Measurements from ENCODE around the gene NOPCHAP1.
"Not testable (repeated sequence)": the region's sequence is repeated elsewhere in the genome, so short reads cannot be mapped to it uniquely, and the experiment has no call there.

The NOPCHAP1 gene

DNA sequence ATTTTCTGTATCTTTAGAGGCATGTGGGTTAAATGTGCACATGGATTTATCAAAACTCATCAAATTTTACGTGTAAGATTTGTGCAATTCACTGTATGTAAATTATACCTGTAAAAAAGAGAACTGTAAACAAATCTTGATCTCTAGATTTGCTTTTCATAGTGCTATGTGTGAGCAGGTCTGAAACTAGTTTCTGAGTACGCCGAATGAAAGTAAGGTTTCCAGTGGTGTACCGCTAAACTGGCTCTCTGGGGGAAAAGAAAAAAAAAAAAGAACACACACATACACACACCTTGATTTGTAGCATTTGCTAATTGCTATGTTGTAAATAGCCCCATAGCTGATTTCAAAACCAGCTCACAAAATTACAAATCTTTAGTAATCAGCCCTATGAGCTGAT lies 19.4 kb upstream of the NOPCHAP1 start:
- DNase-seq = no peak

DNA sequence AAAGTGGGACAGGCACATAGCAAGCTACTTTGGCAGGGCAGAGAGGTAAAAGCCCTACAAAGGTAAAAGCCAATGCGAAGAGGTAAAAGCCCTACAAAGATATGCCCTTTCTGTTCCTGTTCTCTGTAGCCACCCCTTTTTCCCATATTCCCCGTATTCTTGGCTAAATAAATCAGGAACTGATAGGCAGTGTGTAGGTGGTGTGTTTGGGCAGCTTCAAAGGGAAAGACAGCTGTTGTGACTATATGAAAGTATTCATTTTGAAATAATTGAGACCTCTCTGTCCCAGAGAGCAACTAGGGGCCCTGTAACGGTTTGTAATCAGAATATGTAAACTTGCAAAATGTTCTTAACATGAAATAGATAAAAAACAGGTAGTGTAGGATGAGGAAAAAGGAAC lies 16.8 kb upstream of the NOPCHAP1 start:
- DNase-seq = no peak

DNA sequence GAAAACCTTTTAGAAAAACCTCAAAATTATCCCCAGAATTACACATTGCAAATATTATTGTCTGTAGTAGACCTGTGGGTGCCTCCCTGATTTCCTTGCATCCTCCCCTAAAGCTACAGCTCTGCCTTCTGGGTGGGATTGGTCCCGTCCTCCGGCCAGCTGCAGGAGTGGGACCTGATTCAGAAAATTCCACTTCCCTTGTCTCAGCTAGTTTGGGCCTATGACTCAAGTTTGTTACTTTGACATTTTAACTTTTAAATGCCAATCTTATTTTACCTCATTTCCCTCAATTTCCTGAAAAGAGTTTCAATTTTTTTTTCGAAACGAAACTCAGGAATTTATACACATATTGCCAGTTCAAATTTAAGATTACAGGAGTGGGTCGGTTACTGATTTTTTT lies 14.8 kb upstream of the NOPCHAP1 start:
- DNase-seq = no peak

DNA sequence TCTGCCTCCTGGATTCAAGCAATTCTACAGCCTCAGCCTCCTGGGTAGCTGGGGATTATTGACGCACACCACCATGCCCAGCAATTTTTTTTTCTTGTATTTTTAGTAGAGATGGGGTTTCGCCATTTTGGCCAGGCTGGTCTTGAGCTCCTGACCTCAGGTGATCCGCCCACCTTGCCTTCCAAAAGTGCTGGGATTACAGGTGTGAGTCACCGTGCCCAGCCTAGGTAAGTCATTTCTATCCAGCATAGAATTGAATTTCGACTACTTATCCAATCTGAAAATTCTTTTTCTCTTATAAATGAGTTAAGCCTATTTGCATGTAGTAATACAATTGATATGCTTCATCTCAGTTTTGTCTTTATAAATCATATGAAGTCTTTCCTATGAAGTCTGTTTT lies 12.9 kb upstream of the NOPCHAP1 start:
- no peak for DNase-seq

DNA sequence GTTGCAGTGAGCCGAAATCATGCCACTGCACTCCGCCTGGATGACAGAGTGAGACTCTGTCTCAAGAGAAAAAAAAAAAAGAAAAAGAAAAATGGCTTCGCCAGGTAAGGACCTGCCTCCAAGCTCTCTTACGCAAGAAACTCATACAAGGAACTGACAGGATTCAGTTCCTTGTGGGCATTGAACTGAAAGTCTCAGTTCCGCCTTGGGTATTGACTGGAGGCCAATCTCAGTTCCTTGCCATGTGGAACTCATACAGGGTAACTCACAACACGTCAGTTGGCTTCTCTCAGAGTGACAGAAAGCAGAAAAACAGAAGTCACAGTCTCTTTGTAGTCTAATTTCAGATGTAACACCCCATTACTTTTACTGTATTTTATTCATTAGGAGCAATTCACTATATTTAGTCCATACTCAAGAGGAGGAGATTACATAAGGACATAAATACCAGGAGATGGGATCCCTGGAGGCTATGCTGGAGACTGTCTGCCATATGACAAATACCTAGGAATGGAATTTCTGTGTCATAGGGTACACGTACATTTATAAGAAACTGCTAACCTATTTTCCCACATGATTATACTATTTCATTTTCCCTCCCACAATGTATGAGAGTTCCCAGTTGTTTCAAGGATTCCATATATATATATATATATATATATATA lies 11.4 kb upstream of the NOPCHAP1 start:
- no peak for DNase-seq

GRCh38 chr12:104975587-104976343 lies 10.4 kb upstream of the NOPCHAP1 start:
- no peak for DNase-seq

DNA sequence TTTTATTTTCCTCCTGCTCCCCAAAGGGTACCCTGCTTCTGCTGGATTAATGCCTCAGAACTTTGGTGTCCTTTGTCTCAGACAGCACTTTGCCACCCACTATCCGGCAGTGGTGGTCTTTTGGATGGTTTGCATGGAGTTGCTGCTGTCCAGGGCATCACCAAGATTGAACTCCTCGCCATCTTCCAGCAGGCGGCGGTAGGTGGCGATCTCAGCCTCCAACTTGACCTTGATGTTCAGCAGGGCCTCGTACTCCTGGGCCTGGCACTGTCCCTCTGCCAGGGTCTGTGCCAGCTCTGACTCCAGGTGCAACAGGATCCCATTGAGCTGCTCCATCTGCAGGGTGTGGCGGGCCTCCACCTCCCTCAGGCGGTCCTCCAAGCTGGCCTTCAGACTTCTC lies 9.4 kb upstream of the NOPCHAP1 start:
- DNase-seq = no peak

GRCh38 chr12:104977688-104978087 lies 8.4 kb upstream of the NOPCHAP1 start:
- DNase-seq = not testable (repeated sequence)

DNA sequence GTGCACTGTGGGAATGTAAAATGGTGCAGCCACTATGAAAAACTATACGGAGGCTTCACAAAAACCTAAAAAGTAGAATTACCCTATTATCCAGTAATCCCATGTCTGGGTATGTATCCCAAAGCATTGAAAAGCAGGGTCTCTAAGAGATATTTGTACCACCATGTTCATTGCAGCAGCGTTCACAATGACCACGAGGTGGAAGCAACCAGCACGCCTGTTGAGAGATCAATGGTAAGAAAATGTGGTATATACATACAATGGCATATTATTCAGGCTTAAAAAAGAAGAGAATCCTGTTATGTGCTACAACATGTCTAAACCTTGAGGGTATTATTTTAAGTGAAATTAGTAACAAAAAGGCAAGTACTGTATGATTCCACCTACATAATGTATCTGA lies 910 bp upstream of the NOPCHAP1 start:
- DNase-seq = no peak

- DNase-seq = no peak
Measured at GRCh38 chr12:104990950-104991349, 4.8 kb downstream of the NOPCHAP1 start.

DNA sequence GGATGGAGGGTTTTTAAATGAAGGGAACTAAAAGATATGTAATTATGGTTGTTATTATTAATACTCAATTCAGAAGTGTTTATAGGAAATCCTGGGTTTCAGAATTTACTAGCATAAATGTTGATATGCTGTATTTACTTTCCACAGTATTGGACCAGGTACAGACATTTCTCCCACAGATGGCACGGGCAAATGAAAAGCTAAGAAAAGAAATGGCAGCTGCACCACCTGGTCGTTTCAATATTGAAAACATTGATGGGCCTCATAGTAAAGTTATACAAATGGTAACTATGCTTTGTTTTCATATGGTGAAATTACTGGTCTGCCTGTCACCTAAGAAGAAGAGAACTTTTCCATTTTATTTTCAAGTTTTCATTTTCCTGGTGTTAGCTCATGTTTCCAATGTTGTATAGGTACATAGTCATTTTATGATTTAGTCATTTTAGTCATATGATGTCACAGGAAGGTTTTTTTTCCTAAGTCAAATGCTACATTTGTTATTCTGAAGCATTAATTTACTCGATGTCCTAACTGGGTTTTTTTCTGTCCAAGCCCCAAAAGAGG lies 5.5 kb downstream of the NOPCHAP1 start:
- DNase-seq = no peak

GRCh38 chr12:104994336-104994735 lies 8.2 kb downstream of the NOPCHAP1 start:
- DNase-seq = no peak

DNA sequence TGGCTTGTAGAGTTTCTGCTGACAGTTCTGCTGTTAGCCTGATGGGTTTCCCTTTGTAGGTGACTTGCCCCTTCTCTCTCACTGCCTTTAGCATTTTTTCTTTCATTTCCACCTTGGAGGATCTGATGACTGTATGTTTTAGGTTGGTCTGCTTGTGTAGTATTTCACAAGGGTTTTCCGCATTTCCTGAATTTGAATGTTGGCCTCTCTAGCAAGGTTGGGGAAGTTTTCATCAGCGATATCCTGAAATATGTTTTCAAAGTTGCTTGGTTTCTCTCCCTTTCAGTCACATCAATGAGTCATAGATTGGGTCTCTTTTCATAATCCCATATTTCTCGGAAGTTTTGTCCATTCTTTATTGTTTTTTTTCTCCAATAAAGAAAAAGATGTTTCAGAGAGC lies 11.4 kb downstream of the NOPCHAP1 start:
- DNase-seq = no peak

GRCh38 chr12:104998423-104999346 lies 12.6 kb downstream of the NOPCHAP1 start:
- no peak for DNase-seq

GRCh38 chr12:104999347-104999685 lies 13.2 kb downstream of the NOPCHAP1 start:
- no peak for DNase-seq

- no peak for DNase-seq
Measured at GRCh38 chr12:105001476-105001875, 15.4 kb downstream of the NOPCHAP1 start.

DNA sequence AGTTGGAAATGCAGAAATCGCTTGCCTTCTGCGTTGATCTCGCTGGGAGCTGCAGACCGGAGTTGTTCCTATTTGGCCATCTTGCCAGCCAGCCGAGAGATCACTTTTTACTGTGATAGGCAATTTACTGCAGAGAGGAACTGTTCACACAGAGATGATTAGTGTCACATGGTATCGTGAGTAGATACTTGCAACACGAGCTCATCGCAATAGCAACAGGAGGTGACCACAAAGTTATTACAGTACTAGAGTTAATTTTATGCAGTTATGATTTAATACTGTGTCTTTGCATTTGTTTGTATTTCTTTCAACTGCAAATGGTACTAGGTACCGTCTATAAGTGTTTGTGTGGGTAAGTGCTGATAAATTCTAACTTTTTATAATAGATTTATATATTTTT lies 27.8 kb downstream of the NOPCHAP1 start:
- DNase-seq = no peak

- no peak for DNase-seq
Measured at GRCh38 chr12:105014603-105015002, 28.5 kb downstream of the NOPCHAP1 start.

GRCh38 chr12:105015543-105015942 lies 29.4 kb downstream of the NOPCHAP1 start:
- no peak for DNase-seq

DNA sequence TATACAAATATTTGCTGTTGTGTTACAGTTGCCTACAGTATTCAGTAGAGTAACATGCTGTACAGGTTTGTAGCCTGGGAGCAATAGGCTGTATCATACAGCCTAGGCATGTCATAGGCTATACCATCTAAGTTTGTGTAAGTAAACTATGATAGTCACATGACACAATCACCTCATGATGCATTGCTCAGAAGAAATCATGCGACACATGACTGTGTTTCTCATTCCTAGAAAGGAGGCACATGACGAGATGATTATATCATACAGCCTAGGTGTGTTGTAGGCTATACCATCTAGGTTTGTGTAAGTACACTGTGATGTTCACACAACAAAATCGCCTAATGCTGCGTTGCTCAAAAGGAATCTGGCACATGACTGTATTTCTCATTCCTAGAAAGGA lies 31.9 kb downstream of the NOPCHAP1 start:
- DNase-seq = no peak

DNA sequence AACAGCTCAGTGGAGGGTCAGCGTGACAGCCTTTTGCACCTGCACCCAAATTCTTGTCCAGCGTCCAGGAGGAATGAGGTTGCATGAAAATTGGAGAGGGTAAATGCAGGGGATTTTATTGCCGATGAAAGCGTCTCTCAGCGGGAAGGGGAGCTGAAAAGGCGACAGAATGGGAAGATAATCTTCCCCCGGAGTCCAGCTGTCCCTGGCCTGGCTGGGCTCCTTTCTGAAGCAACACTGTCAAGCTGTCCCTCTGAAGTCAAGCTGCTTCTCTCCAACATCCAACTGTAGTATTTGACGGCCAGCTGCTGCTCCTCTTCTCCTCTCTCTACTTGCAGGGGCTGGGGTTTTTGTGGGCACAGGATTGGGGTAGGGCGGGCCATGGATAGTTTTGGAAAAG lies 32.7 kb downstream of the NOPCHAP1 start:
- DNase-seq = no peak

- DNase-seq = no peak
Measured at GRCh38 chr12:105020241-105020962, 34.3 kb downstream of the NOPCHAP1 start.

DNA sequence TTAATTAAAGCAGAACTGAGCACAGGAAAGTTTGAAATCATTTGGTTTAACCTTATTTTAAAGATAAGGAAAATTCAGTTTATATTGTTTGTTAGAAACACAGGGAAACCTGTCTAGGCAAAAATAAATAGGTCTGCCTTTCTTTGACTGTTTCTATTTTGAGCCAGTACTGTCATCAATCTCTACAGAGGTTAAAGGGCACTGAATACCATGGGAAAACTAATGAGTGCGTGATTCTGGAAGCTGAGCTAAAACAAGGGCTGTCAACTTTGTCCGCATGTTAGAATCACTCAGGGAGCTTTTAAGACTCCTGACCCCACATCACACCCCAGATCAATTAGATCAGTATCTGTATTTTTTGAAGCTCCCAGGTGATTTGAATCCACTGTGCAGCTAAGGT lies 38.8 kb downstream of the NOPCHAP1 start:
- DNase-seq = no peak
